ENCODE results near the gene CADM1.

CADM1 gene

GRCh38 chr11:115504276-115505158 lies at the start of gene CADM1:
Gene CADM1 (minus strand): TSS chr11:115504415.
- peaks cover 3 to 13% of the 10 kb centered on the region in 2 donors for H3K4me1 Mint-ChIP-seq
- H3K9me3 Mint-ChIP-seq = peaks cover 0 to 6% of the 10 kb centered on the region in 2 donors
- peak; percentile 31 to 64 for ATAC-seq (replicated peaks)
- H3K36me3 Mint-ChIP-seq = no peaks in the 10 kb centered on the region
- no peak for DNase-seq
- peaks cover 28 to 49% of the 10 kb centered on the region in 2 donors for H3K27me3 Mint-ChIP-seq
- H3K4me3 Mint-ChIP-seq = peak within 1 kb of the TSS; percentile 59 to 61
- peak within 1 kb of the TSS; percentile 84 for H3K27ac Mint-ChIP-seq

DNA sequence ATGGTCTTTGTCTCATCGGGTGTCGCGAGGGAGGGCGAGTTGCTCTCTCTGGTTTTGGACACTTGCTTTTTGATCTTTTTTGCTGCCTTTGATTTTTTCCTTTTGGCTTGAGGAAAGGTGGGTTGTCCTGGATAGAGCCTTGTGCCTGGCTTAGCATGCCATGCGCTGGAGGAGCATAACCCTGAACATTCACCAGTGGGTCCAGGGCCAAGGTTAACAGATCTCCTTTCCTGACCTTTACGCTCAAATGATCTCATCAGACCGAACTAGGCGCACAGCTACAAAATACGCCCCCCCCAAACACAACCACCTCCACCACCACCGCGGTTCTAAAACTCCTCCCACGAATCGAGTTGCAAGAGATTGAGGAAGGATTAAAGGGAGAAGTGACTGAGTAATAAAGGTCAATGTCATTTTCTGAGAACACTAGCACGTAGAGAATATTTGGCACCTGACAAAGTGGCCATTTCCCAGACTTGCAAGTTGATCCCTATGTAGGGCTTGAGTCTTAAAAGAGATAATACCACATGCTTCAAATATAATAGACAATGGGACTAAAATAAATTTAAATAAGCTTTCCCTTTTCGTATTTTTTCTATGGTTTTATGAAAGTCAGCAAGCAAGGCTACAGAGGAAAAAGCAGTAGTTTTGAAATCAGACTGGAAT lies 48.7 kb upstream of the CADM1 start:
- Mint-ChIP-seq H3K36me3 (no peaks in the 10 kb centered on the region), H3K4me3 (no peak overlapping the region), H3K4me1 (no peaks in the 10 kb centered on the region), H3K9me3 (peaks cover 0 to 4% of the 10 kb centered on the region in 2 donors), H3K27ac (no peak overlapping the region), H3K27me3 (no peaks in the 10 kb centered on the region)
- ATAC-seq (replicated peaks) (no peak), DNase-seq (no peak)

- Mint-ChIP-seq H3K4me1 (no peaks in the 10 kb centered on the region), H3K27ac (no peak overlapping the region)
- no peak for DNase-seq
Observed at GRCh38 chr11:115552151-115552772, 48.0 kb upstream of the CADM1 start.

DNA sequence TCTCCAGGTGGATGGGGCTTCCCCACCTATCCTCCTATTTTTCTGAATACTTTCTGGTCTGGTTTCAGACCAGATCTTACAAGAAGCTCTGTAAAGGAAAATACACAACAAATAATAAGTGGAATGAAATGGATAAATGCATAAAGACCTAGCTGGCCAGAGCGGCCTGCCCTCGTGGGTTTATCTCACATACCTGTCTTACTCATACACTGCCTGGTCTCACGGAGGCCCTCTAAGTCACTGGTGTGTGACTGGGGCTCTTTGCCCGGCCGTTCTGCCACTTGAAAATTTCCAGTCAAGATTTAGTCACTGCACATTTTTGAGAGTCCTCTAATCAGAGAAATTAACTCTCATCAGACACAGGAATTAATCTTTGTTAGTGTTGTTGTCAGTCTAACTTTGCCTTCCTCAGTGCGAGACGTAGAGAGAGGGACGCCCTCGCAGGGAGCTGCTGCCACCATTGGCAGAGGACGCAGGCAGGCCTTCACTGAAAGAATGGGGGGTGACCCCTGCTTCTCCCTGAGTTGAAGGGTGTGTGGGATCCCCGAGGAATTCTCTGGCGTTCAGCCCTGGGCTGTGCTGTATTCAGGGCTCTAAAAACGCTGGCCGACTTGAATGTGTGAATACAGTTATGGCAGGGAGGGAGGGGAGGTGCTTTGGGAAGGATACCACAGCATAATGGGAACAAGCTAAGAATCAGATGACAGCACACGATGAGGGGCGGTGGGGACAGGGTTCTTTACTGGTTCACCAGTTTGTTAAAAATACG lies 46.3 kb upstream of the CADM1 start:
- ATAC-seq (replicated peaks) (no peak), DNase-seq (no peak)
- H3K4me3 Mint-ChIP-seq = no peak overlapping the region
- no peaks in the 10 kb centered on the region for H3K4me1 Mint-ChIP-seq
- H3K27ac Mint-ChIP-seq = no peak overlapping the region
- no peaks in the 10 kb centered on the region for H3K36me3 Mint-ChIP-seq
- H3K9me3 Mint-ChIP-seq = peaks cover 4 to 6% of the 10 kb centered on the region in 2 donors
- H3K27me3 Mint-ChIP-seq = no peaks in the 10 kb centered on the region

More at GRCh38 chr11:115552151-115552772, 48.0 kb upstream of the CADM1 start:
- peaks cover 2 to 4% of the 10 kb centered on the region in 2 donors for H3K9me3 Mint-ChIP-seq
- no peaks in the 10 kb centered on the region for H3K36me3 Mint-ChIP-seq
- no peak overlapping the region for H3K4me3 Mint-ChIP-seq
- no peak for ATAC-seq (replicated peaks)
- no peaks in the 10 kb centered on the region for H3K27me3 Mint-ChIP-seq

DNA sequence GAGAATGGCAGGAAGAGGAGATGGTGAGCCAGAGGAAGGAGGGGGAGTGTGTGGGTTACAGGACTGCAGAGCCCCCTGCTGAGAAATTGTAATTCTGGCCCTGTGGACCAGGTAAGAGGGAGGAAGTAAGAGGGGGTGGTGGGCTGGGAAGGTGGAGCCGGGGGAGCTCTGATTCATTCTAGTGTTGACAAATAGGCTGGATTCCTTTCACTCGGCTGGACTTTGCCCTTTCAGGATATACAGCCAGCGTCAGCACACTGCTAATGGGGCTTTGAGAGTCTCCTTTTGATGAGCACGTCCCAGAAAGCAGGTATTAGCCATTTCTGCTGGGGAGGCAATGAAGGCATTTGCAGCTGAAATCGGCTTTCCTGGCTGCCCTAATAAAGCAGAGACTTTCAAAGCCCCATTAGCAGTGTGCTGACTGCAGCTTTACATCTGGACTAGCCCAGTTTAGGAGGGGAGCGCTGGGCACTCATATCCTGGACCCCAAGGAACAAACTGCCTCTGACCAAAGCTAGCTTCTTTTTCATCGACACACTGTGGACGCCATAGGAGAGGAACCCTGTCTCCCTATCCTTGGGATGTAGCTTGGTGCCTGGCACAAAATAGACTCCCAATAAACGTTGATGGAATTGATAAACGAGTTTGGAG lies 44.8 kb upstream of the CADM1 start:
- no peak for ATAC-seq (replicated peaks)
- Mint-ChIP-seq H3K27me3 (no peaks in the 10 kb centered on the region), H3K4me1 (no peaks in the 10 kb centered on the region), H3K4me3 (no peak overlapping the region), H3K36me3 (no peaks in the 10 kb centered on the region), H3K27ac (no peak overlapping the region), H3K9me3 (peaks cover 4 to 6% of the 10 kb centered on the region in 2 donors)
- DNase-seq = no peak

DNA sequence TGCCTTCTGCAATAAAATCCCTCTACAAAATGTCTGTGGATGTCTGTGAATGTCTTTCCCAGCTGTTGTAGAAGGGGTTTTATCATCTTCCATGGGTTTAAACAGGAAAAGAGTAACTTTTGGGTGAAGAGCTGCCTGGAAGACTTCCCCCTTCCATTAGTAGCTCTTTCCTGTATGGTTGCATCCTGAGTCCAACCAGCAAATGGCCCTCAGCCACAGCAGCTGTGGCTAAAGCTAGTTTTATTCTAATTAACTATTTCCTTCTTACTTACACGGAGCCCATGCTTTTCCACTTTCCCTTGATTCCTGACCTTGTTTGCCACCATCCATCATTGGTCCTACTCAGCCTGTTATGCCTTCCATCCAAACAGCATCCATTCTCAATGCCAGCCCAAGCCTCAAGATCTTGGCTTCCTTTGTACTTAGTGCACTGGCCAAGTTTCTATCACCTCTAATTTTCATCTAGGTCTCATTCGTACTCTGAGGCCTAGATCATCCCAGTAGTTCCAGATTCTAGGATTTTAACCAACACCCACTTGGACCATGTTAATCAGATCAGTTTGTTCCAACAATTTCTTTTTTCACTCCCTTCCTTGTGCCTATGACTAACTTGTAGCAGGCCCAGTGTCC lies 41.5 kb upstream of the CADM1 start:
- H3K4me3 Mint-ChIP-seq = no peak overlapping the region
- H3K27ac Mint-ChIP-seq = no peak overlapping the region
- DNase-seq (no peak), ATAC-seq (replicated peaks) (no peak)
- H3K9me3 Mint-ChIP-seq = peaks cover 0 to 6% of the 10 kb centered on the region in 2 donors
- no peaks in the 10 kb centered on the region for H3K27me3 Mint-ChIP-seq
- H3K36me3 Mint-ChIP-seq = no peaks in the 10 kb centered on the region
- H3K4me1 Mint-ChIP-seq = no peaks in the 10 kb centered on the region

DNA sequence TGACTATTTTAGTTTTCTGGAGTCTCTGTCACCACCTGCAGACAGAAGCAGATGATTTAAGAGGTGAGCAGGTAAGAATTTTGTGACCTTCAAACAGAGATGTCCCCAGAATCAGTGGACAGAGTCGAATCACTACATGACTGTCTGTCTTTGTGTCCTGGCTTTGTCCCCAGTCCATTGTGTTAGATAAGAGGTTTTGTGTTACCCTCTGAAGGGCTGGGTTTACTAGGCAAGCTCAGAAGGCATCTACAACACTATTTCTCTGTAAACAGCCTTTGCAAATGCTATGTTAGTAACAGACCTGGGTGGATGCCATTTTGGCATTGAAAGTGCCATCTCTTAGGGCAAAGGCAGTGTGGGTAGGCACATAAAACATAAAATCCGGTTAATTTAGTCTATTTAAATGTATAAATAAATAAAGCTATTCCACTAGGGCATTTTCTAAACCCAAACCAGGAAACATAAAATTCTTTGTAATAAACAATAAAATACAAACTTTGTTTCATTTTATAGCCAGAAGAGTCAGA lies 40.3 kb upstream of the CADM1 start:
- Mint-ChIP-seq H3K27ac (no peak overlapping the region), H3K36me3 (no peaks in the 10 kb centered on the region), H3K4me1 (no peaks in the 10 kb centered on the region), H3K9me3 (peaks cover 0 to 6% of the 10 kb centered on the region in 2 donors), H3K27me3 (no peaks in the 10 kb centered on the region), H3K4me3 (no peak overlapping the region)
- DNase-seq = no peak
- ATAC-seq (replicated peaks) = no peak

DNA sequence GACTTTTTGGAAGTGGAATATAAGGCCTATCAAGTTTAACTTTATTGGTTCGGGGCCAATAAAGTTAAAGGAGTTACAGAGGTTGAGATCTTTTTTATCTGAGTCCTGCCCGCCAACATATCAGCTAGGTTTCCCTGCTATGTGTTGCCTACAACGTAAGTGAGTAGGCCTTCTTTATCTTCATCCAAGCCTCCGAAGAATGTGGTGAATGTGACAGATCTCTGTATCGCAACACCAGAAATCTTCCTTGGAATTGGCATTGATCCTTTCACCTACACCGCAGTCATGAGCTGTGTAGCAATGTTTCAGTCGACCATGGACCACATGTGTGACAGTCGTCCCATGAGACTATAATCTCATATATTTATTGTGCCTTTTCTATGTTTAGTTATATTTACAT lies 37.3 kb upstream of the CADM1 start:
- Mint-ChIP-seq H3K4me3 (no peak overlapping the region), H3K4me1 (no peaks in the 10 kb centered on the region), H3K36me3 (no peaks in the 10 kb centered on the region), H3K27me3 (no peaks in the 10 kb centered on the region), H3K27ac (no peak overlapping the region), H3K9me3 (peaks cover 0 to 7% of the 10 kb centered on the region in 2 donors)
- no peak for DNase-seq
- no peak for ATAC-seq (replicated peaks)

GRCh38 chr11:115539844-115540243 lies 35.6 kb upstream of the CADM1 start:
- ATAC-seq (replicated peaks) = no peak
- DNase-seq = no peak

DNA sequence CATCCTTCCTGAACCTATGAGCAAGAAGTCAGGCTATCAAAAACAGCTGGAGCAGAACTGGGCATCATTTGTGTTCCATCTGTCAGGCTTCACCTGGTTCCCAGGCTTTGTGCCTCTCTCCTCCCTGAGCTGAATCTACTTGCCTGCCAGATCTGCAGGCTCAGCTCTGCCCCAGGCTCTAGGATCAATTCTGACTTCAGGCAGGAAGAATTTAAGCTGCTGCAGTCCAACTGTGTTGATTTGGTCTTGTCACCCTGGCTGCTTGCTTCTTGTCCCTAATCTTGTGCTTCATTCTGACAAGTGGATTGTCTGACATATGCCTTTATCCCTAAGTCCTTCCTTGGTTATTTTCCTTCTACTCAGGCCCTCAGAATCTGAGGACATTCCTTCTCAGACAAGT lies 31.6 kb upstream of the CADM1 start:
- ATAC-seq (replicated peaks) (no peak), DNase-seq (no peak)
- Mint-ChIP-seq H3K27ac (no peak overlapping the region), H3K4me1 (no peaks in the 10 kb centered on the region), H3K9me3 (peaks cover 4 to 5% of the 10 kb centered on the region in 2 donors), H3K27me3 (no peaks in the 10 kb centered on the region), H3K4me3 (no peak overlapping the region), H3K36me3 (no peaks in the 10 kb centered on the region)

More at GRCh38 chr11:115539844-115540243, 35.6 kb upstream of the CADM1 start:
- no peak overlapping the region for H3K27ac Mint-ChIP-seq
- H3K27me3 Mint-ChIP-seq = no peaks in the 10 kb centered on the region
- no peaks in the 10 kb centered on the region for H3K36me3 Mint-ChIP-seq
- H3K9me3 Mint-ChIP-seq = peaks cover 0 to 3% of the 10 kb centered on the region in 2 donors
- no peaks in the 10 kb centered on the region for H3K4me1 Mint-ChIP-seq
- H3K4me3 Mint-ChIP-seq = no peak overlapping the region

DNA sequence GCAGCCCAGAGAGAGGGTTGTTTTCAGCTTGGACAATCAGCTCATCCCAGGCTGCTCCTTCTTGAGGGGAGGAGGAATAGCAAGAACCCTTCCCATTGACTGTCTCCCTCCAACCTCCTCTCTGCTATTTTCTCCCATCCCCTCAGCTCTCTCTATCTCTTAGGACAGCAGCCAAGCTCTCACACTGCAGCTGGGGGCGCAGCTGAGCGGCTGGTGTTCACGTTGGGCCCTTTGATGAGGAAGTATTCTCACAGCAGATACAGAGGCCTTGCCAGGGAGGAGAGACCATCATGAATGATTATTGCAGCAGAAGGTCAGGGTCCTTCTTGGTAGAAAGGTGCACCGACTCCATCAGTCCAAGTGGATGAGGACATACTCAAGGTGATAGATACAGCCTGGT lies 26.5 kb upstream of the CADM1 start:
- Mint-ChIP-seq H3K4me1 (no peaks in the 10 kb centered on the region), H3K36me3 (no peaks in the 10 kb centered on the region), H3K9me3 (peaks cover 1 to 4% of the 10 kb centered on the region in 2 donors), H3K27ac (no peak overlapping the region), H3K4me3 (no peak overlapping the region), H3K27me3 (peaks cover 0 to 5% of the 10 kb centered on the region in 2 donors)
- no peak for ATAC-seq (replicated peaks)
- DNase-seq = no peak

- no peak overlapping the region for H3K4me3 Mint-ChIP-seq
- H3K4me1 Mint-ChIP-seq = no peaks in the 10 kb centered on the region
- peaks cover 0 to 2% of the 10 kb centered on the region in 2 donors for H3K9me3 Mint-ChIP-seq
- DNase-seq (no peak), ATAC-seq (replicated peaks) (no peak)
- H3K36me3 Mint-ChIP-seq = no peaks in the 10 kb centered on the region
- H3K27ac Mint-ChIP-seq = no peak overlapping the region
- peaks cover 5 to 7% of the 10 kb centered on the region in 2 donors for H3K27me3 Mint-ChIP-seq
Observed at GRCh38 chr11:115528225-115528624, 24.0 kb upstream of the CADM1 start.

DNA sequence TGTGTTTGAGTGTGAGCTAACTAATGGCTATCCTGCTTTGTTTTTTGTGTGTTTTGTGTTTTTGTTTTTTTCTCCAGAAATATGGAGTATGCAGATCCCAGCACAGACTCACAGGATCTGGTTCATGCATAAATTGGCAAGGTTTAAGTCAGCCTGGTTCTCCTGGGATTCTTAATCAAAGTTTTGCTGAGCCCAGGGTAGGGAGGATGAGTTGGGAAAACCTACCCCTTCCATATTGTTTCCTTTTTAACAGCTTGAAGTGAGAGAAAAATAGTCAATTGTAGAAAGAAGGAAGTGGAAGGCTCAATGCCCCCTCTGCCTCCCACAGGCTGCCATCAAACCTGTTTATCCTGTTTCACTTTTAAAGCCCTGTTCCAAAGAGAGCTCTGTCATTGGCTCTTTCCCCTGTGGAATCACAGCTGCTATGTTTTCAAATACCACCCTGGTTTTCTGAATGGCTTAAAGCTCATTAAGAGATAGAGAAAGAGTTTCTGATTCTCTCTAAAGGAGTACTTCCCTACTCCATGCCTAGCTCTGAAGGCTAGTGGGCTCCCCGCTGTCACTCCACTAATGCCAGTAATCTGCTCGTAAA lies 23.4 kb upstream of the CADM1 start:
- Mint-ChIP-seq H3K4me3 (no peak overlapping the region), H3K27ac (no peak overlapping the region), H3K9me3 (peaks cover 0 to 4% of the 10 kb centered on the region in 2 donors), H3K27me3 (peaks cover 5 to 10% of the 10 kb centered on the region in 2 donors), H3K36me3 (no peaks in the 10 kb centered on the region), H3K4me1 (no peaks in the 10 kb centered on the region)
- ATAC-seq (replicated peaks) = no peak
- no peak for DNase-seq

All from stimulated activated naive B cell treated with anti-CD40 and anti-IgM and Interleukin-4, amounts not matched to agents 10 μg/mL and 1 μg/mL and 100 μg/mL, for 72 hours (primary cell).